SK-N-SH (cell line): ENCODE results near the gene MYBBP1A.

Source experiments
- CTCF ChIP-seq: fragments of 200-600 bp; sonication (generic); IDR thresholded peaks from 2 replicates; pipeline ENCODE4 v1.6.1; 2017; ENCODE audit warnings: antibody characterized with exemption, mild to moderate bottlenecking, moderate library complexity
- ELF1 ChIP-seq: IDR thresholded peaks from 2 replicates; pipeline ENCODE4 v1.4.0; 2012
- EZH2phosphoT487 ChIP-seq: fragments of 200-600 bp; sonication (generic); IDR thresholded peaks from 2 replicates; pipeline ENCODE4 v1.6.1; 2017; ENCODE audit warnings: low read depth, mixed run types, mild to moderate bottlenecking, antibody characterized with exemption, moderate library complexity, borderline replicate concordance
- MXI1 ChIP-seq: IDR thresholded peaks from 2 replicates; pipeline ENCODE4 v1.6.1; 2012; ENCODE audit warnings: mild to moderate bottlenecking, low read depth, low read length, improper control_type of control experiment
- ZBTB33 ChIP-seq: IDR thresholded peaks from 2 replicates; pipeline ENCODE4 v1.4.0; 2012; ENCODE audit warnings: low read depth, borderline replicate concordance

GRCh38 chr17:4509923-4510617, 45.1 kb downstream of the MYBBP1A start:
- no peak for TF ChIP-seq CTCF
- TF ChIP-seq MXI1: no peak
- TF ChIP-seq ZBTB33: no peak
- no peak for TF ChIP-seq ELF1
- no peak for TF ChIP-seq EZH2phosphoT487
